AG04449 (cell line): Measurements from ENCODE around the gene ZNF580.

ENCODE experiments used
- CTCF ChIA-PET: fragments of 350-600 bp; formaldehyde crosslinking; extraction: SDS; loops from one replicate; lab custom pipeline; 2021; ENCODE audit warnings: antibody characterized with exemption; lab: Yijun Ruan, JAX
- POLR2A ChIA-PET: fragments of 400-600, 350-600 bp; formaldehyde crosslinking; extraction: SDS; loops from one replicate; lab custom pipeline; 2020; ENCODE audit warnings: antibody characterized with exemption, inconsistent platforms; lab: Yijun Ruan, JAX
- DNase-seq: peaks from one replicate; pipeline ENCODE4 v3.0.0-alpha.2; 2010; ENCODE audit warnings: low read depth, low spot score
- H3K4me3 ChIP-seq: 2 replicates; pipeline ENCODE4 v1.5.1; 2011; ENCODE audit warnings: low read depth, mild to moderate bottlenecking, control low read depth, low read length
- CTCF ChIP-seq: IDR thresholded peaks from one replicate; pipeline ENCODE4 v1.5.1; 2011; ENCODE audit warnings: mild to moderate bottlenecking, moderate library complexity, low read length, control low read depth, inconsistent platforms; ENCODE audit not compliant: insufficient read depth; ENCODE audit errors: missing control alignments

Gene ZNF580

DNA sequence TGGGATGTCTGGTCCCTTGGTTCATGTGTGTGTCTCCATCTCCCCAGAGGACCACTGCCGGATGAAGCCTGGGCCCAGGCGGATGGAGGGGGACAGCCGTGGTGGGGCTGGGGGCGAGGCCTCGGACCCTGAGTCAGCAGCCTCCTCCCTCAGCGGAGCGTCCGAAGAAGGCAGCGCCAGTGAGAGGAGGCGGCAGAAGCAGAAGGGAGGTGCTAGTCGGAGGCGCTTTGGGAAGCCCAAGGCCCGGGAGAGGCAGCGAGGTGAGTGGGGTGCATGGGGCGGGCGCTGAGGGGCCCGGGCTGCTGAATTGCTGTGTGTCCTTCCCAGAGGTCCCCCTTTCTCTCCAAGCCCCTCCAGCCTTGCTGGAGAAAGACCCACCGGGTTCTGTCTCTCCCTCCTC is 10.4 kb downstream of the ZNF580 start:
- H3K4me3 ChIP-seq = no peak overlapping the region
- no peak for TF ChIP-seq CTCF
- ChIA-PET POLR2A (no interaction called here), CTCF (no interaction called here)
- no peak for DNase-seq

GRCh38 chr19:55652311-55653128 is 11.7 kb downstream of the ZNF580 start:
- ChIA-PET POLR2A (no interaction called here), CTCF (interaction anchor here (0.6 to 3.3 kb wide), 13 partner anchors 8 to 512 kb away, joined by 3 to 31 read pairs (median 4); partner anchors contain the start of gene ZNF581)
- DNase-seq = no peak
- no peak for TF ChIP-seq CTCF
- no peak overlapping the region for H3K4me3 ChIP-seq

GRCh38 chr19:55653651-55654322 is 13.0 kb downstream of the ZNF580 start:
- TF ChIP-seq CTCF = peak; percentile 100
- CTCF ChIA-PET = interaction anchor here (0.6 to 3.3 kb wide), 22 partner anchors 8 to 187 kb away, joined by 3 to 31 read pairs (median 4); partner anchors contain the start of gene ZNF581
- peak; percentile 96 for DNase-seq
- peak overlapping the region; percentile 68 for H3K4me3 ChIP-seq
- POLR2A ChIA-PET = interaction anchor here (0.7 to 1.5 kb wide), 5 partner anchors 11 to 167 kb away, joined by 3 to 11 read pairs (median 5); partner anchors contain the start of genes ZNF581 and ZNF784

DNA sequence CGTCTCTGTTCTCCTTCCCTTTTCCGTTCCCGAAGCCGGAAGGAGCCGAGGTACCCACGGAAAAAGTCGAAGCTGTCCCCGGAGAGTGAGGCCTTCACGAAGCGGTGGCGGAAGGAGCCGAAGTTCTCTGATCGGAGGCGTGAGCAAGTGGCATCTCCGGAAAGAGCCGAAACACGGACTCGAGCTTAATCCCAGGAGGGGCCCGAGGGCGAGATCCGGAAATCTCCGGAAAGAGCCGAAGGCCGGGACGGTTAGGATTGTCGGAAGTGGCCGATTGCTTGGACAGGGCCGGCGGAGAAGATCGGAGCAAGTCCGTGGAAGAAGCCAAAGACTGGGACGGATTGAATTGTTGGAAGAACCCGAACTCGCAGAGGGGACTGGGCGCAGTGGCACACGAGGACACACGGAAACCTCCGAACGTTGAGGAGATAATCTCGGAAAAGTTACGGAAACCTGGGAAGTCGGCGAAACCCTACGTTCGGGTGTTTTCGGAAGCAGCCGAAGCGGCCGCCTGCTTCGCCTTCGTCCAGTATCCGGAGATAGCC is 13.6 kb downstream of the ZNF580 start:
- ChIA-PET POLR2A (interaction anchor here (0.7 to 1.5 kb wide), 5 partner anchors 11 to 167 kb away, joined by 3 to 11 read pairs (median 5); partner anchors contain the start of genes ZNF581 and ZNF784), CTCF (interaction anchor here (0.6 to 3.3 kb wide), 12 partner anchors 9 to 150 kb away, joined by 3 to 31 read pairs (median 4); no protein-coding TSS in a partner anchor)
- peak; percentile 93 for DNase-seq
- H3K4me3 ChIP-seq = peak overlapping the region; percentile 68
- TF ChIP-seq CTCF = no peak

DNA sequence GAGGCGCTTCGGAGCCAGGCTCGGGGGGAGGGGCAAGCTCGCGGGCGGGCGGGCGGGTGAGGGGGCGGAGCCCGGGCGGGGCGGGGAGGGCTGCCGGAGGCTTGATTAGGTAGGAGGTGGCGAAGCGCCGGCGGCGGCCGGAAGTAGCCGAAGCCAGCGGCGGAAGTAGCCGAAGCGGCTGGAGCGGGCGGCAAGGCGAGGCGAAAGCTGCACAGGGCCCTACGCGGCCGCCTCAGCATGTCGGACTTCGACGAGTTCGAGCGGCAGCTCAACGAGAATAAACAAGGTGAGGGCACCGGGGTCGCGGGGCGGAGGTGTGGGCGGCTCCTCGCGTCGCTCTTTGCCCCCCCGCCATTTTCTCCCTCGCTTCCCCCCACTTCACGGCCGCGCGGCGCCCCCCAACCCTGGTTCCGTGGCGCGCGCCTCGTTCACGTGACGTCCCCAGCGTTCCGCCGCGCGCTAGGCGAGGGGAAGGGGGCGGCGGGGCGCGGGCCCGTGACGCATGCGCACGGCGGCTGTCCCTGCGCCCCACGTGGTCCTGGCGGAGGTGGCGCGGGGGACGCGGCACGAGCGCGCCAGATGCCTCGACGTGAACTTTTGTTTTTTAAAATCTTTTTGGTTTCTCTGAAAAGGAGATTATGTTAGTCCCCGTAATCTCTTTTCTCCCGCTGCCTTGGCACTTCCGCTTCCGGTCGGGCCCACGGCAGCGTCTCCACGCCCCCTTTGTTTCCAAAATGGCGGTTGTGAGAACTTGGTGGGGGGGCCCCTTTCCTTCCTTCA is 14.3 kb downstream of the ZNF580 start, which contains the start of gene U2AF2:
Gene U2AF2 (plus strand): TSS at position 168 of the 780 bp plus-strand sequence. CDS start 70 bp downstream, at position 238.
- no peak for TF ChIP-seq CTCF
- POLR2A ChIA-PET = interaction anchor here (0.7 to 1.5 kb wide), 5 partner anchors 12 to 168 kb away, joined by 3 to 11 read pairs (median 5); partner anchors contain the start of genes ZNF581 and ZNF784
- CTCF ChIA-PET = interaction anchor here (0.6 to 3.3 kb wide), 12 partner anchors 9 to 151 kb away, joined by 3 to 31 read pairs (median 4); no protein-coding TSS in a partner anchor
- H3K4me3 ChIP-seq = peak within 1 kb of the TSS; percentile 91
- no peak for DNase-seq
